IPS-NIHi7 (cell line): ENCODE measurements around the gene ENTPD8.
"Not testable (repeated sequence)": the region's sequence is repeated elsewhere in the genome, so short reads cannot be mapped to it uniquely, and the experiment has no call there.

Source experiments
- DNase-seq: peaks from one replicate; pipeline ENCODE4 v3.0.0; 2012; ENCODE audit warnings: mixed read lengths; ENCODE audit errors: extremely low spot score

Gene ENTPD8

GRCh38 chr9:137411645-137412380, 29.3 kb downstream of the ENTPD8 start:
- DNase-seq, result no peak

- DNase-seq, result no peak
Observed at GRCh38 chr9:137411260-137411644, 29.9 kb downstream of the ENTPD8 start.

- DNase-seq, result no peak
Observed at GRCh38 chr9:137410891-137411249, 30.3 kb downstream of the ENTPD8 start.

- DNase-seq, result not testable (repeated sequence)
Observed at GRCh38 chr9:137410236-137410890, 30.8 kb downstream of the ENTPD8 start.

GRCh38 chr9:137409515-137409914, 31.6 kb downstream of the ENTPD8 start:
- DNase-seq, result no peak

- no peak for DNase-seq
Observed at GRCh38 chr9:137408651-137409405, 32.3 kb downstream of the ENTPD8 start.

GRCh38 chr9:137407590-137408300, 33.4 kb downstream of the ENTPD8 start:
- DNase-seq, result no peak

GRCh38 chr9:137406876-137407589, 34.1 kb downstream of the ENTPD8 start:
- DNase-seq, result peak; percentile 95

GRCh38 chr9:137406085-137406760, 34.9 kb downstream of the ENTPD8 start:
- no peak for DNase-seq

- DNase-seq, result no peak
Observed at GRCh38 chr9:137405677-137406081, 35.5 kb downstream of the ENTPD8 start.

GRCh38 chr9:137404961-137405567, 36.1 kb downstream of the ENTPD8 start:
- DNase-seq, result no peak

- DNase-seq, result no peak
Observed at GRCh38 chr9:137403269-137403668, 37.9 kb downstream of the ENTPD8 start.

- DNase-seq, result no peak
Observed at GRCh38 chr9:137402746-137403145, 38.4 kb downstream of the ENTPD8 start.

- DNase-seq, result no peak
Observed at GRCh38 chr9:137398561-137399468, 42.3 kb downstream of the ENTPD8 start.

- no peak for DNase-seq
Observed at GRCh38 chr9:137397675-137398423, 43.3 kb downstream of the ENTPD8 start.

GRCh38 chr9:137396634-137397367, 44.4 kb downstream of the ENTPD8 start:
- no peak for DNase-seq

- DNase-seq, result no peak
Observed at GRCh38 chr9:137396227-137396626, 44.9 kb downstream of the ENTPD8 start.

- no peak for DNase-seq
Observed at GRCh38 chr9:137395666-137396010, 45.5 kb downstream of the ENTPD8 start.
